HAP-1 (cell line): ENCODE measurements around the gene C4orf51.
"Not testable (repeated sequence)": the region's sequence is repeated elsewhere in the genome, so short reads cannot be mapped to it uniquely, and the experiment has no call there.

Experiments used
- DNase-seq, 2 experiments: peaks; one replicate each; pipeline ENCODE4 v3.0.0-alpha.2; 2016 to 2020; ENCODE audit warnings: low spot score in 2 of 2
- H3K27me3 ChIP-seq: fragments of 250-450 bp; sonication (Bioruptor Pico); 2 replicates; pipeline ENCODE4 v1.5.1; 2020; ENCODE audit warnings: low read depth, mild to moderate bottlenecking, moderate library complexity
- H3K36me3 ChIP-seq: fragments of 250-450 bp; sonication (Bioruptor Pico); replicated peaks from 2 replicates; pipeline ENCODE4 v1.5.1; 2020; ENCODE audit warnings: mild to moderate bottlenecking
- H3K4me1 ChIP-seq: fragments of 250-450 bp; sonication (Bioruptor Pico); 2 replicates; pipeline ENCODE4 v1.5.1; 2020; ENCODE audit warnings: mild to moderate bottlenecking
- H3K4me3 ChIP-seq: fragments of 250-450 bp; sonication (Bioruptor Pico); 2 replicates; pipeline ENCODE4 v1.5.1; 2020; ENCODE audit warnings: mild to moderate bottlenecking, moderate library complexity
- H3K9me3 ChIP-seq: fragments of 250-450 bp; sonication (Bioruptor Pico); 2 replicates; pipeline ENCODE4 v1.5.1; 2020; ENCODE audit warnings: mild to moderate bottlenecking, moderate library complexity
- in situ Hi-C: fragments of 300-500 bp; cut with MboI; formaldehyde crosslinking; loops from 3 replicates; pipeline ENCODE4 v1.14.3; 2020; ENCODE audit warnings: low sequenced_read_pairs, inconsistent platforms, mixed read lengths

Gene C4orf51

GRCh38 chr4:145681956-145682355 is 2.0 kb downstream of the C4orf51 start:
- no peaks in the 10 kb centered on the region for H3K27me3 ChIP-seq
- no peaks in the 10 kb centered on the region for H3K36me3 ChIP-seq
- in situ Hi-C loops = no loop called here
- no peaks in the 10 kb centered on the region for H3K4me1 ChIP-seq
- no peaks in the 10 kb centered on the region for H3K9me3 ChIP-seq
- H3K4me3 ChIP-seq = no peak overlapping the region
- no peak for DNase-seq

GRCh38 chr4:145686991-145687390 is 7.0 kb downstream of the C4orf51 start:
- in situ Hi-C loops = no loop called here
- Histone ChIP-seq H3K36me3 (no peaks in the 10 kb centered on the region), H3K4me1 (no peaks in the 10 kb centered on the region), H3K4me3 (no peak overlapping the region), H3K27me3 (no peaks in the 10 kb centered on the region), H3K9me3 (no peaks in the 10 kb centered on the region)
- no peak for DNase-seq

- no peak overlapping the region for H3K4me3 ChIP-seq
- no peaks in the 10 kb centered on the region for H3K36me3 ChIP-seq
- no peak for DNase-seq
- no peaks in the 10 kb centered on the region for H3K9me3 ChIP-seq
- no peaks in the 10 kb centered on the region for H3K27me3 ChIP-seq
- in situ Hi-C loops = no loop called here
- H3K4me1 ChIP-seq = no peaks in the 10 kb centered on the region
Measured at GRCh38 chr4:145690610-145691009, 10.7 kb downstream of the C4orf51 start.

GRCh38 chr4:145691416-145691815 is 11.5 kb downstream of the C4orf51 start:
- DNase-seq, H3K4me1 ChIP-seq, H3K4me3 ChIP-seq, H3K27me3 ChIP-seq, H3K9me3 ChIP-seq, H3K36me3 ChIP-seq, in situ Hi-C loops: not testable (repeated sequence)

- H3K4me1 ChIP-seq = no peaks in the 10 kb centered on the region
- in situ Hi-C loops = no loop called here
- H3K27me3 ChIP-seq = no peaks in the 10 kb centered on the region
- no peak overlapping the region for H3K4me3 ChIP-seq
- H3K36me3 ChIP-seq = no peaks in the 10 kb centered on the region
- DNase-seq = peak in 1 of 2 experiments; percentile 25
- no peaks in the 10 kb centered on the region for H3K9me3 ChIP-seq
Measured at GRCh38 chr4:145694929-145695328, 15.0 kb downstream of the C4orf51 start.

- no peaks in the 10 kb centered on the region for H3K36me3 ChIP-seq
- in situ Hi-C loops = no loop called here
- H3K27me3 ChIP-seq = no peaks in the 10 kb centered on the region
- no peak overlapping the region for H3K4me3 ChIP-seq
- no peaks in the 10 kb centered on the region for H3K4me1 ChIP-seq
- DNase-seq = no peak
- no peaks in the 10 kb centered on the region for H3K9me3 ChIP-seq
Measured at GRCh38 chr4:145697332-145697731, 17.4 kb downstream of the C4orf51 start.

GRCh38 chr4:145698507-145698906 is 18.6 kb downstream of the C4orf51 start:
- H3K4me3 ChIP-seq = no peak overlapping the region
- H3K9me3 ChIP-seq = no peaks in the 10 kb centered on the region
- no peak for DNase-seq
- H3K27me3 ChIP-seq = no peaks in the 10 kb centered on the region
- H3K36me3 ChIP-seq = no peaks in the 10 kb centered on the region
- in situ Hi-C loops = no loop called here
- no peaks in the 10 kb centered on the region for H3K4me1 ChIP-seq

- Histone ChIP-seq H3K4me3 (no peak overlapping the region), H3K4me1 (no peaks in the 10 kb centered on the region), H3K27me3 (no peaks in the 10 kb centered on the region), H3K9me3 (no peaks in the 10 kb centered on the region), H3K36me3 (no peaks in the 10 kb centered on the region)
- no peak for DNase-seq
- in situ Hi-C loops = no loop called here
Measured at GRCh38 chr4:145703850-145704497, 24.0 kb downstream of the C4orf51 start.

GRCh38 chr4:145709336-145709735 is 29.4 kb downstream of the C4orf51 start:
- no peaks in the 10 kb centered on the region for H3K36me3 ChIP-seq
- H3K27me3 ChIP-seq = 0 out of 2 replicates have a peak, but pooled peaks cover 1% of the 10 kb centered on the region
- H3K4me1 ChIP-seq = no peaks in the 10 kb centered on the region
- DNase-seq = no peak
- H3K9me3 ChIP-seq = no peaks in the 10 kb centered on the region
- in situ Hi-C loops = no loop called here
- H3K4me3 ChIP-seq = no peak overlapping the region

- H3K4me1 ChIP-seq = no peaks in the 10 kb centered on the region
- no peak for DNase-seq
- H3K27me3 ChIP-seq = 0 out of 2 replicates have a peak, but pooled peaks cover 3% of the 10 kb centered on the region
- no peak overlapping the region for H3K4me3 ChIP-seq
- no peaks in the 10 kb centered on the region for H3K36me3 ChIP-seq
- H3K9me3 ChIP-seq = no peaks in the 10 kb centered on the region
- in situ Hi-C loops = no loop called here
Measured at GRCh38 chr4:145709843-145710242, 29.9 kb downstream of the C4orf51 start.

GRCh38 chr4:145716200-145716599 is 36.3 kb downstream of the C4orf51 start:
- H3K4me1 ChIP-seq = no peaks in the 10 kb centered on the region
- DNase-seq = no peak
- H3K9me3 ChIP-seq = no peaks in the 10 kb centered on the region
- in situ Hi-C loops = no loop called here
- H3K4me3 ChIP-seq = no peak overlapping the region
- H3K27me3 ChIP-seq = 0 out of 2 replicates have a peak, but pooled peaks cover 3% of the 10 kb centered on the region
- no peaks in the 10 kb centered on the region for H3K36me3 ChIP-seq

- Histone ChIP-seq H3K27me3 (0 out of 2 replicates have a peak, but pooled peaks cover 3% of the 10 kb centered on the region), H3K36me3 (no peaks in the 10 kb centered on the region), H3K4me3 (no peak overlapping the region), H3K4me1 (no peaks in the 10 kb centered on the region), H3K9me3 (no peaks in the 10 kb centered on the region)
- DNase-seq = no peak
- in situ Hi-C loops = no loop called here
Measured at GRCh38 chr4:145716661-145717200, 36.8 kb downstream of the C4orf51 start.

- no peaks in the 10 kb centered on the region for H3K36me3 ChIP-seq
- no peak overlapping the region for H3K4me3 ChIP-seq
- no peaks in the 10 kb centered on the region for H3K4me1 ChIP-seq
- in situ Hi-C loops = no loop called here
- H3K27me3 ChIP-seq = no peaks in the 10 kb centered on the region
- DNase-seq = no peak
- no peaks in the 10 kb centered on the region for H3K9me3 ChIP-seq
Measured at GRCh38 chr4:145719752-145720624, 40.0 kb downstream of the C4orf51 start.

- Histone ChIP-seq H3K4me1 (no peaks in the 10 kb centered on the region), H3K9me3 (no peaks in the 10 kb centered on the region), H3K4me3 (no peak overlapping the region), H3K27me3 (no peaks in the 10 kb centered on the region), H3K36me3 (no peaks in the 10 kb centered on the region)
- in situ Hi-C loops = no loop called here
- DNase-seq = no peak
Measured at GRCh38 chr4:145720656-145721055, 40.7 kb downstream of the C4orf51 start.
